GM18517 (cell line): ENCODE results near the gene KCTD5.

ENCODE experiments used
- ATAC-seq: cut with Tn5 transposase; IDR thresholded peaks from one replicate; pipeline ENCODE4 v1.9.1; 2021; ENCODE audit warnings: mild to moderate bottlenecking, moderate library complexity; ENCODE audit not compliant: unreplicated experiment

Gene KCTD5

DNA sequence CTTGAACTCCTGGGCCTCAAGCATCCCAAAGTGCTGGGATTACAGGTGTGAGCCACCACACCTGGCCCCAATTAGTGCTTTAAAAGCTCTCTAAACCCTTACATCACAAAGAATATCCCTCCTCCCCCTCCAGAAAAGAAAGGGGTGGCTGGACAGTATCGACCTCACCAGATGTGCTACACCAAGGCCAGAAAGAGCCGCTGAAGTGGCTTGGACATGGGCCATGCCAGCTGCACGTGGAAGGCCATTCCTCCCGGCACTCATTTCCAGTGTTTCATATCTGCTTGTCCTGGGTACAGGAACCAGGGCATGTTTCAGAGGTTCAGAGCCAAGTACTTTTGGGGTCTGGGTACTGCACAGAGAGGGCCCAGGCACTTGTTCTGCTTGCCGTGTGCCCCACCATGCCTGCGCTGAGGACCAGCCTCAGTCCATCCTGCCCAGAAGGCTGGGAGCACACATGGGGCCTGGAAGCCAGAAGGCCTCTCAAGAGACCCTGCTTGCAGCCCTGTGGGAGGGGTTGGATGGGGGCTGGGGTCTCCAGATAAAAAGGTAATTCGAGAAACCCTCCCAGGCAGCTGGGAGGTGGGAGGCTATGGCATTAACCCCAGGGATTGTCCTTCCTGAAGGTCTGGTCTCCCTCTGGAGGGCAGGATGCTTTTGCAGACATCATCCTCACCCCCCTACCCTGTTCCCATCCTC lies 66.6 kb downstream of the KCTD5 start:
- ATAC-seq: no peak

GRCh38 chr16:2749476-2749875 lies 67.2 kb downstream of the KCTD5 start:
- ATAC-seq: no peak

GRCh38 chr16:2749936-2750335 lies 67.6 kb downstream of the KCTD5 start:
- ATAC-seq: no peak

DNA sequence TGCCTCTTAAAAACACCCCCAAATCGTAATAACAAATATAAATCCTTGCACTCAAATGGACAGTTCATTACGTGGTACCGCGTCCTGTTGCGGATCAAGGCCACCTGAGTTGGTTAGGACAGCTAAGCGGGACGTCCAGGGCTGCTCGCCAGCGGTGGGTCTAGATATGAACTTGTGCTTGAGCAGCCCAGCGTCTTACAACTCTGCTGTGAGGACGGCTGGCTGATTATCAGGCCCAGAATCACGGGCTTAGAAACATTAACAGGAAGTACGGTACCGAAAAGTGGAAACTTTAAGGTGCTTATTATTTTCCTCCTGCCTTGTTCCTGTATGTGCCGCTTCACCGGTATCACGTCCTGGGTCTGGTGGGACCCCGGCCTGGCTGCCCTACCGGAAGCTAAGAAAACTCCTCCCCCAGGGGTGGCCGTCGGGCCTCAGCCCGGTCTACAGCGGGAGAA lies 69.3 kb downstream of the KCTD5 start:
- no peak for ATAC-seq

- peak; percentile 75 for ATAC-seq
Measured at GRCh38 chr16:2752035-2752849, 69.9 kb downstream of the KCTD5 start, which contains the start of gene SRRM2. TSS of gene SRRM2 (plus strand) at chr16:2752638. CDS start at chr16:2756365, 3,727 bp downstream.

GRCh38 chr16:2752850-2753732 lies 70.8 kb downstream of the KCTD5 start:
- peak; percentile 2 for ATAC-seq

GRCh38 chr16:2753733-2754020 lies 71.4 kb downstream of the KCTD5 start:
- ATAC-seq: no peak

DNA sequence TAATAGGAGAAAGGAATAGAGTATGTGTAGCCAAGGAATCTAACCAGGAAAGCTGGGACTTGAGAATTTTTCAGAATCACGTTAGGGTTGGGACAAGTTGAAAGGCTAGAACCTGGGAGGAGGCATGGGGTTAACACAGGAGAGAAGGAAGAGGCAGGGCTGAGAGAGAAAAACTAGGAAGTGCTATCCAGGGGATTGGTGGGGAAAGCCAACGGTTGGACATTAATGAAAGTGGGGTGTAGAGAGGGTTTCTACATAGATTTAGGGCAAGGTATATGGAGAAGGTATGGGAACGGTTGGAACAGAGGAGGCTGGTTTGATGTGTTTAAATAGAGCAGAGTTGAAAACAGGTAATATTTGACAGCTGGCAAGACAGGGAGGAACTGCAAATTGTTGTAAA lies 72.8 kb downstream of the KCTD5 start:
- no peak for ATAC-seq

DNA sequence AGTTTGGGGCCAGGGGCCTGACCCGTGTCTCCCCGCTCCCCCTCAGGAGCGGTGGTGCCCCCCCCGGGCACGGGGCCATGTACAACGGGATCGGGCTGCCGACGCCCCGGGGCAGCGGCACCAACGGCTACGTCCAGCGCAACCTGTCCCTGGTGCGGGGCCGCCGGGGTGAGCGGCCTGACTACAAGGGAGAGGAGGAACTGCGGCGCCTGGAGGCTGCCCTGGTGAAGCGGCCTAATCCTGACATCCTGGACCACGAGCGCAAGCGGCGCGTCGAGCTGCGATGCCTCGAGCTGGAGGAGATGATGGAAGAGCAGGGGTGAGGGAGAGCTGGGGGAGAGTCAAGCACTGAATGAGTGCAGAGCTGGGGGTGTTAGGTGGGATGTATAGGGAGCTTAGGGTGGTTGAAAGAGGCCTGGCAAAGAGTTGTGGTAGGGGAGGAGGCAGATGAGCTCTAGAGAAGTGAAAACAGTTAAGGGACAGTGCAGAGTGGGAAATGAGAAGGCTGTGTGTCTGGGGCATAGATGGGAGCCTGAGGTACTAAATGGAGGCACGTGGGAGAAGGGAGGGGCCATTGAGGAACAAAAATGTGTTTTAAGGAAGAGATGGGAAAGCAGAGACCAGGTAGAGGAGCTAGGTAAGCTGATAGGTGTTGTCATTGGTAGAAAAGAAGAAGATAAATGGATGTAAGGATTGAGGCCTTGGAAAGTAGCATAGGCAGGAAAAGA lies 74.1 kb downstream of the KCTD5 start:
- no peak for ATAC-seq

- ATAC-seq: no peak
Measured at GRCh38 chr16:2757344-2757743, 75.0 kb downstream of the KCTD5 start.
